ENCODE data around the gene LUZP2. TPM values are rescaled to one million over a fixed set of nuclear protein-coding genes. Genes with fewer than 3 reads are reported as not detected.
"Not testable (repeated sequence)": the region's sequence is repeated elsewhere in the genome, so short reads cannot be mapped to it uniquely, and the experiment has no call there.

LUZP2 gene
- total RNA-seq, 3 donors from 2014 or later, result 0.96 to 5.0 (median 2.9) TPM

DNA sequence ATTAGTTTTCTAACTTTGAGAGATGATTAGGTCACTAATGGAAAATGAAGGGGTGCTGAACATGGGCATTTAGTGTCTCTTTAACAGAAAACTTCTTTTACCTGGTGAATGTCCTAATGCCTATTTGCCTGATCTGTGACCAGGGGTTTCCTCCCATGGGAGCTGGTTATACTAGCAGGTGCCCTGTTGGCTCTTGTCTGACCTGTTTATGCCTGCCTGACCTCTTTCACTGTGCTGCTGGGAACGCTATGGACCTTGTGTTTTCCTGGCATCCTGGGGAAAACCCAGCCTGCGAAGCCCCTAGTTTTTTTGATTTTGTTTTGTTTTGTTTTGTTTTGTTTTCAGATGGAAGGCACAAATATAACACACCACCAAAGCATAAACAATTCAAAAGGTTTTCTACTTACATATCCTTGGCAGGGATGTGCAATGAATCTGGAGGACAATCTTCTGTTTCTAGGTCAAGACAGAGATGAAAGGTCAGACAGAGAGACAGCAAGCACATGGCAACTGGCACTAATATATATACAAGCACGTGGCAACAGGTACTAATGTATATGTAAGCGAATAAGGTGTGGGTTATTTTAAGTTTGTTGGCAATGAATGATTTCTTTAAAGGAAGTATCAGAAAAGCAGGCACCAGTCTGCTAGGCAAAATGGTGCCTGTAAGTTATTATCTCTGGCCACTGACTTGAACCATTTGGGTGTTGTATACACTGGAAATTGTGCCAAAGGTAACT is 390.2 kb downstream of the LUZP2 start:
- H3K36me3 ChIP-seq, result no peaks in the 10 kb centered on the region
- TF ChIP-seq, protein P1, sequence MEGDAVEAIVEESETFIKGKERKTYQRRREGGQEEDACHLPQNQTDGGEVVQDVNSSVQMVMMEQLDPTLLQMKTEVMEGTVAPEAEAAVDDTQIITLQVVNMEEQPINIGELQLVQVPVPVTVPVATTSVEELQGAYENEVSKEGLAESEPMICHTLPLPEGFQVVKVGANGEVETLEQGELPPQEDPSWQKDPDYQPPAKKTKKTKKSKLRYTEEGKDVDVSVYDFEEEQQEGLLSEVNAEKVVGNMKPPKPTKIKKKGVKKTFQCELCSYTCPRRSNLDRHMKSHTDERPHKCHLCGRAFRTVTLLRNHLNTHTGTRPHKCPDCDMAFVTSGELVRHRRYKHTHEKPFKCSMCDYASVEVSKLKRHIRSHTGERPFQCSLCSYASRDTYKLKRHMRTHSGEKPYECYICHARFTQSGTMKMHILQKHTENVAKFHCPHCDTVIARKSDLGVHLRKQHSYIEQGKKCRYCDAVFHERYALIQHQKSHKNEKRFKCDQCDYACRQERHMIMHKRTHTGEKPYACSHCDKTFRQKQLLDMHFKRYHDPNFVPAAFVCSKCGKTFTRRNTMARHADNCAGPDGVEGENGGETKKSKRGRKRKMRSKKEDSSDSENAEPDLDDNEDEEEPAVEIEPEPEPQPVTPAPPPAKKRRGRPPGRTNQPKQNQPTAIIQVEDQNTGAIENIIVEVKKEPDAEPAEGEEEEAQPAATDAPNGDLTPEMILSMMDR (IDR thresholded peaks at IDR 0.05), result no peak
- TF ChIP-seq POLR2A (IDR thresholded peaks at IDR 0.05) (no peak), POLR2AphosphoS5 (IDR thresholded peaks at IDR 0.05) (no peak)
- DNase-seq (ENCODE audit: low spot score in 2 of 2), result no peak
- H3K27me3 ChIP-seq, result no peaks in the 10 kb centered on the region
- H3K9me3 ChIP-seq, result no peaks in the 10 kb centered on the region
- intact Hi-C loops (cut with DNase I; ENCODE audit: low total_unique reads), result no loop called here
- no peaks in the 10 kb centered on the region for H3K4me1 ChIP-seq
- H3K27ac ChIP-seq, result no peak overlapping the region
- no peak overlapping the region for H3K4me3 ChIP-seq

DNA sequence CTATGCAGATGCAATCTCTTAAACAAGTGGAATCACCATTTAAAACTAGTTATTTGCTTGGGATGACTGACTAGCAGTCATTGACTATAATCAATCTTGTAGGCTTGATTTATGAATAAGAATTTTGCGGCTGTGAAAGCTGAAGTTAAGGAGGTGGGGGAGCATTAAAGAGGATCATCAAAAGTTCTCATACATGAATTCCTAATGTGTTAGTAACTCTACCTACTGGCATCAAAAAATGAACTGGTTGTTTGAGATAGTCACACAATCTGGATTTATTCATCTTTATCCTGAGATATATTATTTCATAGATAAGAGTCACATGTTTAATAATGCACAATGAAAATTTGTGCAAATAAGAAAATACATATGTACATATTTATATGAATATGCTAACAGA is 393.6 kb downstream of the LUZP2 start:
- intact Hi-C loops (cut with DNase I; ENCODE audit: low total_unique reads), result no loop called here
- no peak for DNase-seq (ENCODE audit: low spot score in 2 of 2)

DNA sequence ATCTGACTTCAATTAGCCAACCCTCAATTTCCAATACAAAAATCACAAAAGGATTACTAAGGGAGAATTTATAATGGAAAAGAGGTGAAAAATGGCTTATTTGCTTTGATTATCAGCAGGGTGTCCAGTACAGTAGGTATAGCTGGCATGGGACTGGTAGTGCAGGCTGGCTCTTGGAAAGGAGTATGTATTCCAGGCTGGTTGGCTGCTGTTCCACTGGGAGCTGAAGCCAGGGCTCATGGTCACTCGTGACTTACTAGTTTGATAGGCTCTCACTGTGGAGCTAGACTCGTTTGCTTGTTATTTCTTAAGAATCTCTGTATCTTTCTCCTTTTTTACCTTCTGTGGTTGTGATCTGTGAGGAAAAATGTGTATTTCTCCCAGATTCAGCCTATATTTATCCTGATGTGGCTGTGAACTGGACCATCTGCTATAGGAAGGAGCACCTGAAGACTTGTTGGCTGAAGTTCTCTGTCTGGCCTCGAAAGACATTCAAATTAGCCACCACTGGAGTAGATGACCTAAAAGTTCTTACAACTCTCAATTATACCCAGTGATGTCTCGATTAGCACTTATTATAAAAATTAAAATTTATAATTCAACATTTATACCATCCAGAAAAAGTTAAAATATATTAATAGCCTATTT is 395.1 kb downstream of the LUZP2 start:
- H3K4me3 ChIP-seq; DNase-seq (ENCODE audit: low spot score in 2 of 2); intact Hi-C loops (cut with DNase I; ENCODE audit: low total_unique reads); H3K9me3 ChIP-seq; H3K27ac ChIP-seq; H3K36me3 ChIP-seq; H3K4me1 ChIP-seq; H3K27me3 ChIP-seq: not testable (repeated sequence)

More for the DNA sequence above, 393.6 kb downstream of the LUZP2 start:
- H3K36me3 ChIP-seq, result no peaks in the 10 kb centered on the region
- TF ChIP-seq, protein P1 (IDR thresholded peaks at IDR 0.05), result no peak
- TF ChIP-seq POLR2AphosphoS5 (IDR thresholded peaks at IDR 0.05), result no peak
- no peak for TF ChIP-seq POLR2A (IDR thresholded peaks at IDR 0.05)
- no peaks in the 10 kb centered on the region for H3K4me1 ChIP-seq
- H3K27me3 ChIP-seq, result no peaks in the 10 kb centered on the region
- H3K4me3 ChIP-seq, result no peak overlapping the region
- H3K9me3 ChIP-seq, result no peaks in the 10 kb centered on the region
- no peak overlapping the region for H3K27ac ChIP-seq

DNA sequence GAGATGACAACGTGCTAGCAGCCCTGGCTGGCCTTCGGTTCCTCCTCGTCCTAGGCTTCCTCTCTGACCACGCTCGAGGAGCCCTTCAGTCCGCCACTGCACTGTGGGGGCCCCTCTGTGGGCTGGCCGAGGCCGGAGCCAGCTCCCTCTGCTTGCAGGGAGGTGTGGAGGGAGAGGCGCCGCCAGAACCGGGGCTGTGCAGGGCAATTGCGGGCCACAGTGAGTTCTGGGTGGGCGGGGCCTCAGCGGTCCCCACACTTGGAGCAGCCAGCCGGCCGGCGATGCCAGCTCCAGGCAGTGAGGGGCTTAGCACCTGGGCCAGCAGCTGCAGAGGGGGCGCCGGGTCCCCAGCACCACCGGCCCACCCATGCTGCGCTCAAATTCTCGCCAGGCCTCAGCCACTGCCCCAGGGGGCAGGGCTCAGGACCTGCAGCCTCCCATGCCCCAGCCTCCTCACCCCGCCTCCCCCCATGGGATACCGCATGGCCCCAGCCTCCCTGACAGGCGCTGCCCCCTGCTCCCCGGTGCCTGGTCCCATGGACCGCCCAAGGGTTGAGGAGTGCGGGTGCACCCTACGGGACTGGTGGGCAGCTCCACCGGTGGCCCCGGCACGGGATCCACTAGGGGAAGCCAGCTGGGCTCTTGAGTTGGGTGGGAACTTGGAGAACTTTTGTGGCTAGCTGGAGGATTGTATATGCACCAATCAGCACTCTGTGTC is 399.4 kb downstream of the LUZP2 start:
- H3K4me1 ChIP-seq, result no peaks in the 10 kb centered on the region
- TF ChIP-seq POLR2A (IDR thresholded peaks at IDR 0.05), result no peak
- TF ChIP-seq POLR2AphosphoS5 (IDR thresholded peaks at IDR 0.05), result no peak
- TF ChIP-seq, protein P1 (IDR thresholded peaks at IDR 0.05), result no peak
- H3K27me3 ChIP-seq, result no peaks in the 10 kb centered on the region
- no peak overlapping the region for H3K4me3 ChIP-seq
- peaks cover 0 to 7% of the 10 kb centered on the region in 2 donors for H3K9me3 ChIP-seq
- intact Hi-C loops (cut with DNase I; ENCODE audit: low total_unique reads), result no loop called here
- no peak for DNase-seq (ENCODE audit: low spot score in 2 of 2)
- no peak overlapping the region for H3K27ac ChIP-seq
- no peaks in the 10 kb centered on the region for H3K36me3 ChIP-seq

DNA sequence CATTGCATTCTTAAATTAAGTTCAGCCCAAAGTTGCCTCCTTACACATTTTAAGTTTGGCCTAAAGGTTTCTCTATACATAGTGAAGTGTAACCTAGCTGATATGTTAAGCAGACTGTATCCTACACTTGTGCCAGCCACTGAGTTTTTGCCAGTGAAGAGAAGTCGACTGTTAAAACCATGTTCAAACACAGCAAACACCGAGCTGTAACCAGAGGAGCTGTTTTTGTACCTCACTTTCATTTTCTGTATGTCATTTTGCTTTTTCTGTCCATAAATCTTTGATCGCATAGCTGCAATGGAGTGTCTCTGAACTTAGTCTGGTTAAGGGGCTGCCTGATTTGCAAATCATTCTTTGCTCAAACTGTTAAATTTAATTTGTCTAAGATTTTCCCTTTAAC is 403.7 kb downstream of the LUZP2 start:
- Histone ChIP-seq H3K27me3 (no peaks in the 10 kb centered on the region), H3K27ac (no peak overlapping the region), H3K4me1 (no peaks in the 10 kb centered on the region), H3K36me3 (no peaks in the 10 kb centered on the region), H3K9me3 (peaks cover 0 to 7% of the 10 kb centered on the region in 2 donors), H3K4me3 (no peak overlapping the region)
- intact Hi-C loops (cut with DNase I; ENCODE audit: low total_unique reads), result no loop called here
- TF ChIP-seq POLR2AphosphoS5 (IDR thresholded peaks at IDR 0.05) (no peak), POLR2A (IDR thresholded peaks at IDR 0.05) (no peak)
- TF ChIP-seq, protein P1 (IDR thresholded peaks at IDR 0.05), result no peak
- DNase-seq (ENCODE audit: low spot score in 2 of 2), result no peak
